Fibroblast of pulmonary artery (primary cell): ENCODE results near the gene LSAMP.
"Not testable (repeated sequence)": the region's sequence is repeated elsewhere in the genome, so short reads cannot be mapped to it uniquely, and the experiment has no call there.

Experiments used
- DNase-seq: peaks from one replicate; pipeline ENCODE4 v3.0.0-alpha.2; 2010; ENCODE audit warnings: low read depth
- H3K4me3 ChIP-seq: replicated peaks from 2 replicates; pipeline ENCODE4 v1.5.1; 2011; ENCODE audit warnings: low read depth, mild to moderate bottlenecking, control low read depth, low read length, moderate library complexity
- CTCF ChIP-seq: IDR thresholded peaks from 2 replicates; pipeline ENCODE4 v1.5.1; 2011; ENCODE audit warnings: mild to moderate bottlenecking, control low read depth, low read length, inconsistent platforms; ENCODE audit errors: missing control alignments

The LSAMP gene

GRCh38 chr3:116238846-116239565 is 206.3 kb downstream of the LSAMP start:
- no peak overlapping the region for H3K4me3 ChIP-seq
- TF ChIP-seq CTCF, result no peak
- no peak for DNase-seq

GRCh38 chr3:116233711-116234357 is 211.5 kb downstream of the LSAMP start:
- no peak for TF ChIP-seq CTCF
- no peak for DNase-seq
- no peak overlapping the region for H3K4me3 ChIP-seq

- H3K4me3 ChIP-seq, result no peak overlapping the region
- TF ChIP-seq CTCF, result no peak
- DNase-seq, result no peak
Observed at GRCh38 chr3:116230431-116231020, 214.8 kb downstream of the LSAMP start.

- no peak for TF ChIP-seq CTCF
- no peak for DNase-seq
- H3K4me3 ChIP-seq, result no peak overlapping the region
Observed at GRCh38 chr3:116226266-116226665, 219.0 kb downstream of the LSAMP start.

- H3K4me3 ChIP-seq, result no peak overlapping the region
- DNase-seq, result no peak
- no peak for TF ChIP-seq CTCF
Observed at GRCh38 chr3:116216761-116217160, 228.5 kb downstream of the LSAMP start.

GRCh38 chr3:116211901-116212300 is 233.4 kb downstream of the LSAMP start:
- DNase-seq, result no peak
- H3K4me3 ChIP-seq, result no peak overlapping the region
- no peak for TF ChIP-seq CTCF

- not testable (repeated sequence) for DNase-seq, H3K4me3 ChIP-seq
Observed at GRCh38 chr3:116208830-116209229, 236.5 kb downstream of the LSAMP start.
